CD4-positive, alpha-beta T cell treated with Interleukin-1 beta for 1 hour (primary cell): Measurements from ENCODE around the gene RGS16.

Source experiments
- DNase-seq, 2 donors: peaks; one replicate each; pipeline ENCODE4 v3.0.0-alpha.2; 2020 to 2022

RGS16 gene

DNA sequence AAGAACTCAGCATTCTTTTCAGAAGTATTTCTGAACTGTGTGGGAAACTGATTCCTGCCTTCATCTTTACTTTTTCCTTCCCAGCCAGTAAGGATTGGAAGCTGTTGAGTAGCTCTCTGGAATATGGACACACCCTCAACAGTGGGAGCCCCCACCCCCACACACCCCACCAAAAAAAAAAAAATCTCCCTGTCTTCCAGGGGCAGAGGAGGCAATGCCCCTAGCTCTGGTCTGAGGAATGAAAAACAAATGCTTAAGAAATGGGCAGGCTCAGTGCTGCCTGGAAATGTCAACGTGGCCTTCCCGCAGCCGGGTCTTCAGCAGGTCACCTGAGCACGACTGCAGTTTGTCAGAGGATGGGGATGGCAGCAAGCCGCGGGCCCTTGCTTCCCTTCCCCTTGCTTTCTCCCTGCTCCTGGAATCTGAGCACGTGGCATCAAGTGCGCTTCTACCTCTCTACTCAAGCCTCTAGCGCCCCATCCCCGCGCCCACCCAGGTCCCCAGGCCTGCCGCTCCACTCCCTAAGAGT lies 479 bp downstream of the RGS16 start:
- no peak for DNase-seq

DNA sequence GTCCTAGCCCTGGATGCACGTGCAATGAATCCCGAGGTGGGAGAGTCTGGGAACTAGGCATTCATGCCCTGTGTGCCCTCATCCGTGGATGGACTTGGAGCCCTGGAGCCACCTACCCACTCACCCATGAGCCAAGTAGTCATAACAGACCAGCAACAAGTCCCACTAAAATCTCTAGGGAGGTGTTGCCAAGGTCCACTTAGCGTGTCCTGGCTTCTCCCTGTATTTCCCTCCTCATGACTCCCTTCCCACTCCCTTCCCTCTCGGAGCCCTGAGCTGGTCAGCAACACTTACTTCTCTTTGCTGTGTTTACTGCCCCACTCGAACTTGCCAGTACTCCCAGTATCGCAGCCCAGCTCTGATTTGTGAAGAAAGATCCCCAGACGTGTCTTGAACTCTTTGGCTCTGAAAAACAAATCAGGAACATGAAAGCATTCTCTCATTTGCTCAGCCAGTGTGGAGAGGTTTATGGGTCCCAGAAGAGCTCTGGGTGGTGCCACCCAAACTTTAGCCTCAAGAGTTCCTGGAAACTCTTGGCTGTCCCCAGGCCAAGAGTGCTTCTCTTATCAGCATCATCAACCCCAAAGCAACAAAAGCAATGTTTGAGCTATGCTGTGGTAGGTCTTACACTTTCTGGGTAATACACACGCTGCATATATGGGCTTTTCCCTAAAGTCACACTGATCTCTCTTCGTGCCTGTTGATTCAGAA lies 1.1 kb downstream of the RGS16 start:
- DNase-seq = peak in 1 of 2 donors; percentile 40

DNA sequence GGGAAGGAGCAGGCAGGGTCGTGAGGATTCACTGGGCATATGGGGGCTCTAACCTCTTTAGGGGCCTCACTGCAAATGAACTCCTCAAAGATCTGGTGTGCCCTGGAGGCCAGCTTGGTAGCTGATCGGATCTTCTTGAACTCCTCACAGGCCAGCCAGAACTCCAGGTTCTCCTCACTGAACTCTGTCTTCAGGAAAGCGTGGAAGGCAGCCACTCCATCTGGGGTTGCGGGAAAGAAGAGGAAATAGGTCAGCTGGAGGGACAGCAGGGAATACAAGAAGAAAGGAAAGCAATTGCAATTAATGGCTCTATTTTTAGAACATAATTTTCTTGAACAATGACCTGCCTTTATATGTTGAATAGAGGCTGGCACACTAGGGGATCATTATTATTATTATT lies 2.3 kb downstream of the RGS16 start:
- DNase-seq = no peak

DNA sequence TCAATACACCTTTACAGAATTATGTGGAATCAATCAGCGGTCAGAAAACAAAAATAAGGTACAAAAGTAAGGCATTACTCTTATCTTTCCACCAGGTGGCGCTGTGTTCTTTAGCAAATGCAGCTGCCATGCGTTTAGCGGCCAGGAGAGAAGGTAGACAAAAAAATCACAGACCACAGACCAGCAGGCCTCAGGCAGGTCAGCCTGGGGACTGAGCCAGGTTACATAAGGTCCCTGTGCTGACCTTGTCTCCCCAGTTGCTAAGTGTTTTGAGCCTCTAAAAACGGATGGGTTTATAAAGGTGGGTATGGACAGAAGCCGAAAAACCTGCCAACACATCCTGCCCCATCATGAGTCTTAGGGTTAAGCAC lies 2.8 kb downstream of the RGS16 start:
- DNase-seq = peak; percentile 70 to 81

DNA sequence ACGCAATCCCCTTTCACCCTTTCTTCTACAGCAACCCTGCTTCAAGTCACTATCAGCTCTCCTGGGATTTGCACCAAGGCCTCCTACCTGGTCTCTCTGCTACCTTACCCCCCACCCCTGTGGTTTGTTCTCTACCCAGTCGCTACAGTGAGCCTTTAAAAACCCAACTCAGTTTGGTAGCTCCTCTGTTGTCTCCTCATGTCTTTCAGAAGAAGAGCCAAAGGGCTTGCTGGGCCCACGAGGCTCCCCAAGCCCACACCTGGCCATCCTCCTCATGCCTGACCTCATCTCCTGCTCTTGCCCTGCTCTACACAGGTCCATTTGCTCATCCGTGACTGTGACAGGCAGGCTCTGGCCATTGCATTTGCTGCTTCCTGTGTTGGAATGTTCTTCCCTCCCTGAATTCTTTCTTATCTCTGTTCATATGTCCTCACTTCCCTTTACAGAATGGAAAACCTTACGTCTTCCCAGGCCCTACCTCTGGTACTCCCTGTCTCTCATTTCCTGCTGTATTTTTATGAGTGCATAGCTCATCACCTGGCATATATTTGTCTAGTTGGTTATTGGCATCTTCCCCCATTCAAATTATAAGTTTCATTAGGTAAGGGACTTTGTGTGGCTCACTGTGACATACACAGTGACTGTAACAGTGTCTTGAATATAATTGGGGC lies 3.3 kb downstream of the RGS16 start:
- no peak for DNase-seq

DNA sequence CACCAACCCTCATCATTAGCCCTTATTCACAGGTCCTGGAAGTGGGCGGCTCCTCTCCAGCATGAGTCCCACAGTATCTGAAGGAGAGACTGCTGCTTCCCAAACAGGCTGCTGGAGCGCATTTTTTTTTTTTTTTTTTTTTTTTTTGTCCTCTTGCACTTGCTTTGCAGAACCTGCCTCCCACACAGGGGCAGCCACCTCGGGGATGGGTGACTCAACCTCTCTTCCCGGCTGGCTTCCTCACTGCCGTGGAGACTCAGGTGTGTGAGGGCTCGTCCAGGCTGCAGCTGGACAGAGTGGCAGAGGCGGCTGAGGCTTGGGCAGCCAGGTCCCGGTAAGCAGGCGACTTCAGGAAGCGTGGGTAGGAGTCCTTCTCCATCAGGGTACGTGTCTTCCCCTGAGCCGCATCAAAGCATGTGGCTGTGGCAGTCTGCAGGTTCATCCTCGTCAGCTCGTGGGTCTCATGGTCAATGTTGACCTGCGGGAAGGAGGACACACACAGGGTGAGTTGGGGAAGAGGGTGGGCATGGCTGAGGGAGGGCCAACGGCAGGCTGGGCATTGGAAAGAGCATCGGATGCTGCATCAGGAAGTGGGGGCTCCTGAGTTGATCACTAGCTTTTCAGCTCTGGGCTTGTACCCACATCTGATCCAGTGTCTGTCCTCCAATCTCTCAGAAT lies 4.0 kb downstream of the RGS16 start:
- DNase-seq = no peak

DNA sequence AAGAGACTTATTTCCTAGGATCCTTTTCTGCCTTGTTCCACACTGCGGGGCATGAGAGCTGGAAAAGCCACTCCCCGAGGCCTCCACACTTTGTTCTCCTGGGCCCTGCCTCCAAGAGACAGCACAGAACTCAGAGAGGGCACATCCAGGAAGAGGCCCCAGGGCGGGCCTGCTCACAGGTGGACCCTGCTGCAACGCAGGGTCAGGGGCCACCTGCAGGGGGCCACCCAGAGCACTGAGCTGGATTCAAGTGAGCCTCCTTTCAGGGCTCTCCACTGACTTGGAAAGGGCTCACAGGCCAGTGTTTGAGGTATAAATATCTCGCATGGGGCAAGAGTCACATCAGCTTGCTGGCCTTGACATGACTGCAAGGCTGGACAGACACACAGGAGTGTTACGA lies 4.8 kb downstream of the RGS16 start:
- no peak for DNase-seq

DNA sequence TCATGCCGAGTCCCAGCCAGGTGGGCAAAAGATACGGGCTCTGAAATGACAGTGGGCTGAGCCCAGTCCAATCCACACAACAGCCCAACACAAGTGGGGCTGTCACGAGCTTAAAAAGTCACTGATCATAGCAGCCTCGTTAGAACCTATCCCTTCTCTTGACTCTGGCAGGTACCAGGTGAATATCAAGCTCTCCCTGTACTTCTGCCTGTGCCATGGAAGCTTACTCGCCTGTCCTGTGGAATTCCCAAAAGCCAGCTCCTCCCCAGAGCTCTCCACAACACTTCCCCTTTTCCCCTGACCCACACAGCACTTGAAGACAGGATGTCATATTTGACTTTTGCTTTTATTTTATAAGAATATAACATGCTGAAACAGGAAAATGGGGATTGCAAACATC lies 5.9 kb downstream of the RGS16 start:
- no peak for DNase-seq

DNA sequence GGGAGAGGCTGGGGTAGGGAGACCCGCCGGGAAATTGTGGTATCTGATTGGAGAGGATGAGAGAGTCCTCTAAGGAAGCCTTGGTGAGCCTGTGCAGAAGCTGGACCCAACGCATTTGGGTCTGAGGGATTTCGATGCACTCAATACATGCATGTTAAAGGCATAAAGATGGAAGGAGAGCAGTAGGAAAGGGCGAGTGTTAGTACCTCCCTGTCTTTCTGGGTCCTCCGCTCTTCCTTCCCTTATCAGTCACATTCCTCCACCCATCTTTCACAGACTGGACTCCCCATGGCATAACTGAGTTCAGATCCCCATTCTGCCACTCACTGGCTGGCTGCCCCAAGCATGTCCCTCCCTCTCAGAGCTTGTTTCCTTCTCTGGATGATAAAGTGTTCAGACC lies 7.3 kb downstream of the RGS16 start:
- no peak for DNase-seq

DNA sequence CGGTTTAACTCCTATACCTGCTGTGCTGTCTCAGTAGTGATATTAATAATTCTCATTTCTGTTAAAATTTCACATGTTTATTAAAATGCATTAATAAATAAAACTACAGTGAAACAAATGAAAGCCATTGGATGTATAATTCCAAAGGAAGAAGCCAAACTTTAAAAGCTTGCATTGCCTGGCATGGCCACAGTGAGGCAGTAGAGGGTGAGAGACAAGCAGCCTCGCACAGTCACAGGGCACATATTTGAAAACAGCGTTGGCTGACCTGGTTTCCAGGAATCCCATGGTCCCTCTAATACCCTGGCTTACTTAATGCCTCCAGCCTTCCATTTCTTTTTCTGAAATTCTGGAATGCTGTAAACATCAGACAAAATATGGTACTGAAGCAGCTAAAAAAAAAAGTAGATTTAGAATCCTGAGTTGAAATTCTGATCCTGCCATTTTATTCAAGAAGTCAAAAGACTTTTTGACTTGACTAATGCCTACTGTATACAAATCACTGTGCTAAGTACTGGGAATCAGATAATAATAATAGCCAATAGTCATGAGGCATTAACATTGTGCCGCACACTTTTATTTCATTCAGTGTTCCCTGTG lies 8.4 kb downstream of the RGS16 start:
- DNase-seq = peak; percentile 52 to 69

DNA sequence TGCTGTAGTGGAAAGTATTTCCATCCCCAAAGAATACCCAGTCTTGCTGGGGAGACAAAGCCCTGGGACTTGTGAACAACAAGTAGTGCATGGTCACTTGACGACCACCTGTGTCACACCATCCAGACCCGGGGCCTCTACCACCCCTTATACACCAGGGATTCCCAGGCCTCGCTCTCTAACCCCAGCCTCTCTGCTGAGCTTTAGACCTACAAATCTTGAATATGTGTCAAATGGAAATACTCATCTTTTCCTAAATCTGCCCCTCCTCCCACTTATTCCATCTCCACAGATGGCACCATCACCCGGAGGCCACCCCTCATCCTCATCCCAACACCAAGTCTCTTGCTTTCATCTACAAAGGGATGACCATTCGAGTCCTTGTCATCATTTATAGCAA lies 14.3 kb downstream of the RGS16 start:
- no peak for DNase-seq

DNA sequence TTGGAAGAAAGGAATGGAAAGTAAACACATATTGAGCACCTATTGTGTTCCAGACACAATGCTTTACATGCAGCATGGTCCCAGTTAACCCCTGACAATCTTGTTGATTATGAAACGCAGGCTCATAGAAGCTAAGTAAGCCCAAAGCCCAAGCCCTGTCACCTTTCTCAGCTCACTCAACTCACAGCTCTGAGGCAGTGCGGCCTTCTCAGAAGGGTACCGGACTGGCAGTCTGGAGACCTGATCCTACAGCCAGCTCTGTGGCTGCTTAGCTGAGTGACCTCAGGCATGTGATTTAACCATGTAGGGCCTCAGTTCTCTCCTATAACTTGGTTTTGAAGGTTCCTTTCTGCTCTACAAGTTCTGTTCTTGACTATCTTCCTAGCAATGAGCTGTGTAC lies 14.7 kb downstream of the RGS16 start:
- no peak for DNase-seq

DNA sequence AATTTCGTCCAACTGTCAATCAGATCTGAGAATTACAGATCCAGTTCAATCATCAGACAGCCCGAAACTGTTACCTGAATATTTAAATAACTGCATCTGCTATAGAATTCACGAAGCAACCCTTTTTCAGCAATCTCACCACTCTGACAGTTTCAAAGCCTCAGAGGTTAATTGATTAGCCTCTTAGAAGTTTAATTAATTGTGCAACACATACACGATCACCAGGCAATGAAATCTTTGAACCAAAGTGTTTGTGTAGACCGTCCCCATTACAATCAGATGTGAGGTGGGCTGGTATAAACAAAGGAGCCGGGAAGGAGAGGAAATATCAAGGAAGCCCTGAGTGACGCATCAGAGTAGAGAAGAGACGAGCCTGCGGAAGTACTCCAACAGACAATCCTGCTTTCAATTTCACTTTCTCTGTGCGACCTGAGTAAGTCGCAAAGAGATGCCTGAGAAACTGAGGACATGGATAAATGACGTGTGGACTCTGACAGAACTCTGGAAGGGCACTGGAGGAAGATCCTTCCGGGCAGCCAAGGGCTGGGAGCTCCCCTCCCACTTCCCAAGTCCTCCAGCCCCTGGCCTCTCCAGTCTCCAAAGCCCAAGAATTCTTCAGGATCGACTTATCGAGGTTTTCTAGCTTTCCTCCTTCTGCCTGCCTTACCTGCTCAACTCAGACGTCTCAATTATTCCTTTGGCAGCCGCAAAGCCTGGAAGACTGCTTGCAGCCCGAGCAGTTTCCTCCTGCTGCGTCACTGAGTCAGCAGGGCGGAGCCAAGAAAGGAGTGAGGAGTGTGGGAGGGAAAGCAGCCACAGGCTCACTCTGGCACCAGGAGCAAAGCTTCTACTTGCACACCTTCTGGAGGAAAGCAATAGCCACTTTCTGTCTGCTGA lies 15.4 kb downstream of the RGS16 start, which contains the start of gene RNASEL:
Gene RNASEL (minus strand): TSS at position 757 of the 897 bp plus-strand sequence. CDS start 2,450 bp downstream, outside the sequence.
- peak; percentile 61 to 67 for DNase-seq

DNA sequence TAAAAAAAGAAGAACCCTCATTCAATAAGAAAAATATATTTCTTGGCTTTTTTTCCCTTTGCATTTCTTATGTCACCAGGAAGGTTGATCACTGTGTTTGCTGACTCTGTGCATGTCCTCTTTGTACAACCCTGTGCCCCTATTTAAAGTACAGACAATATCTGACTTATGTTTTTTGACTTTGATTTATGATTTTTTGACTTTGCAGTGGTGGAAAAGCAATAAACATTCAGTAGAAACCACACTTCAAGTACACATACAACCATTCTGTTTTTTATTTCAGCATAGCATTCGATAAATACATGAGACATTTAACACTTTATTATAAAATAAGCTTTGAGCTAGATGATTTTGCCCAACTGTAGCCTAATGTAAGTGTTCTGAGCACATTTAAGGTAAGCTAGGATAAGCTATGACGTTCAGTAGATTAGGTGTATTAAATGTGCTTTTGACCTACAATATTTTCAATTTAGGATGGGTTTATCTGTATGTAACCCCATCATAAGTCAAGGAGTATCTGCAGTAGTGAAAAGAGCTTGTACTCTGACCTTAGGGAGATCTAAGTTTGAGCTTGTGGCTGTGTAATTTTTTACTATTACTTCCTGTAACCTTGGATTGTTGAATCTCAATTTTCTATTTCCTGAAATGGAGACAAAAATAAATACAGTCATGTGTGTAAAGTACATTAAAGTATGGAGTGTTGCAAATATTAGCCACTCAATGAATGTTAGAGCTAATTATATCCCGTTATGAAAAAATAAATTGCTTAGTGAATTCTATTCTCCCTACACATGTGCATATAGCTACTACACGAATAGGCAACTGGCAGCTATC lies 16.3 kb downstream of the RGS16 start:
- no peak for DNase-seq

DNA sequence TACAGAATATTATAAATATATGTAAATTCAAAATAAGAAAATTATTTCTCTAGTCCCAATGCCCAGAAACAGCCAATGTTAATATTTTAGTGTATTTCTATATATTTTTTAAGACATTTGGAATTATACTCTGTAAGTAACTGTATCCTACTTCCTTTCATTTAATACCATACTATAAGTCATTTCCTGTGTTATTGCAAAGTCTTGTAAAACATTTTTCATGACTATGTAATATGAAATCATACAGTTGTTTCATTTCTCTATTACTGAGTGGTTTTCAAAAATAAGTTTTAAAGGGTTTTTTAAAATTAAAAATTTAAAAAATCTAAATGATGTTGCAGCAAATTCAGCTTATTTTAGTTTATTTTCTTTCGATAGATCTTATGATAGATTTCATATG lies 17.1 kb downstream of the RGS16 start:
- DNase-seq = no peak

DNA sequence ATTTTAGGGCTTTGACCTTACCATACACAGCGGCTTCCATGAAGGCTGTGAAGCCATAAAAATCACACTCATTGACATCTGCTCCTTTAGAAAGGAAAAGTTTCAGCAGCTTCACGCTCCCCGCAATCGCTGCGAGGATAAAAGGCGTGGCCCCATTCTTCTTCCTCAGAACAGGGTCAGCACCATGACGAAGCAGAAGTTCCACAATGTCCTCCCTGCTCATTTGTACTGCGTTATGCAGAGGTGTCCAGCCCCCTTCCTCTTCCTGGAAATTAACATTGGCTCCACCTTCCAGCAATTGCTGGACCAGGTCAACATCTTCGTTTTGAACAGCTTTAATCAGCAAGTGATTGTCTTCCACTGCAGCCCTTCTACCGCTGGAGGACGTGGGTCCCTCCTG lies 17.8 kb downstream of the RGS16 start:
- no peak for DNase-seq

DNA sequence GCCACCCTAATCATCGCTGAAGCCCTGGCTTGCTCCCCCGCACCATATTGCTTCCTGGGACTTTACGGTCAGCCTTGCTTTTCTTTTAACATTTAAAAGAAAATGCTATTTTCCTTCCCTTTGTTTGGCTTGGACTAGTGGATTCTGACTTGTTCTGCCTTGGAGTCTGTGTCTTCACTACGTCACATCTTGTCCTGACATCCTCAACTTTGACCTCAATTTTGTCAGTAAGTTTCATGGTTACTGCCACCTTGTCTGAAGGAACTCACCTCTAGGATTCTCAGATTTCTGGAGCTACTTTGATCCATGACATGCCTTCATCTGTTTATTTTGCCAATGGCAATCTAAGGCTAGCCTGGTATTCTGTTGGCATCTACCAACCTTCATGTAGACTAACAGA lies 19.4 kb downstream of the RGS16 start:
- DNase-seq = no peak

DNA sequence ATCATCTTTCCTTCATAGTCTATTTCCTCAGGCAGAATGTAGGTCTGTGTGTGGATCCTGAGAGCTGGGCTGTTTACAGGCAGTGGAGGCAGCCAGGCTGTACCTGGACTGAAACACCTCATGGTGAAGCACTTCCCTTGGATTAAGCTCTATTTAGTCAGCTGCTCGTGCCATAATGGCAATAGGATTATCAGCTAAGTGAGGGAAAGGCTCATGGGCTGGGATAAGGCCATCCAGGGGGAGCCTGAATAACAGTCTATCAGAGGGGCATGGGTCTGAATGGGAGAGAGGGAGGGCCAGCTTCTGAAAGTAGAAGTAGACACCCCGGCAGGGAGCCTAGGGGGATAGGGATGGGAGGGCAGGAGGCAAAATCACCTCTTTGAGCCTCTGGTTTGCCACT lies 23.5 kb downstream of the RGS16 start:
- DNase-seq = no peak

DNA sequence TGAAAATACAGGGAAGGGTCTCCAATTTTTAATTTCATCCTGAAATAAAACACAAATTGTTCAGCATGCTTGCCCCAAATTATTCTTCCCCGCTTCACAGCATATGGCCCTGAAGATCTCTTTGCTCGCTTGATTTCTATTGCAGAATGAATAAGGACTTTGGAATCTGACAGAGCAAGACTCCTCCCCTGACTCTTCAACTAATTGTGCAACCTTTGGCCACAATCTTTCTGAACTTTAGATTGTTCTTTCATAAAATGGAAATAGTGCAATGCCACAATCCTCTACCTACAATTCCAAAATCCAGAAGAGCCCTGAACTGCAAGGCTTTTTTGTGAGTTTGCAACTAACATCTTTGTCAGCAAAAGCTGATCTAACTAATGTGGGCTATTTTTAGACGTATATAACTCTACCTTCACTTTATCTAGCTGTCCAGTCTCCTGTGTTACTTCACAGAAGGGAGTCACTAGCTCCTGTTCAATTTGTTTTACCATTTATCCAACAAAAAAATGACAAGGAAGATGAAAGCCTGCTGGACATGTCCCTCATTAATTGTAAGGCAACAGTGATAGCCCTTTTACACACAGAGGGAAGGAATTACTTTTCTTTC lies 28.5 kb downstream of the RGS16 start:
- no peak for DNase-seq

DNA sequence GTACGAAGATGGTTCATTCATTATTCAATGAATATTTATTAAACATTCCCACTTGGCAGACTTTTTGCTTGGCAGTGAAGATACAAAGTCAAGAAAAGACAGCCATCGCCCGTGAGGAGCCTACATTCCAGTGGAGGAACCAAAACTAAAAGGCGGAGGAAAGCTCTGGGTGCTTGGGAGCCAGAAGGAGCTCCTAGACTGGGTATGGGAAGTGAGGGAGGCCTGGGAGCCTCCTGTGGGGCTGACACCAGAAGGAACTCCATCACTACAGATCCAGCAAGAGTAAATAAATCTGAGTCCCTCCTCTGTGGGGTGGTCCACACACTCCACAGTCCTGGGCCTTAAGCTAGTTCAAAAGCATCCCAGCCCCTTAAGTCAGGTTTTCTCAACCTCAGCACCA lies 30.0 kb downstream of the RGS16 start:
- DNase-seq = no peak

DNA sequence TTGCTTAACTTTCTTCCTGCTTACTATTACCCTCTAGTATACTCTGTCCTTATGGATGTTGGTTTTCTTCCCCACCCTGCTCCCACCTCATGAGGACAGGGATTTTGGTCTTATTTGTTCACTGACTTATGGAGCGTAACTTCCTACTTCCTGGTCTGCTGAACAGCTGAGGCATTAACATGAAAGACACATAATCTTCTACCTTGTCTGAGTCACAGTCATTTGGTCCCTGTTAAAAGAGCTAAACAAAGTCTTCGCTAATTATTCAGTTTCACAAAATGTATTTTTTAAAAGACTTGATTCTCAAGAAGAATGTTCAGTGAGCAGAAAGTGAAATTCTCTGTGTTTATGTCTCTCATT lies 33.6 kb downstream of the RGS16 start:
- no peak for DNase-seq
